ENCODE data around the gene SRMS. TPM values are rescaled to one million over a fixed set of nuclear protein-coding genes. Genes with fewer than 3 reads are reported as not detected.

SRMS gene
- total and polyA plus RNA-seq, 2 of the 13 experiments (the other 11 are each of a cell fraction or from before 2014, with no cell fraction given): not detected

GRCh38 chr20:63536241-63536977 is 11.1 kb downstream of the SRMS start (continued):
- TF ChIP-seq ZNF407 (CRISPR knock-in tag; IDR thresholded peaks at IDR 0.05; ENCODE audit: not compliant biosample characterization) (peak; percentile 60), CHD4 (IDR thresholded peaks at IDR 0.05; ENCODE audit: borderline replicate concordance, low read length) (no peak), BCL6 (CRISPR knock-in tag; IDR thresholded peaks at IDR 0.05) (no peak), MAX (IDR thresholded peaks at IDR 0.05) (no peak), POLR2AphosphoS5 (IDR thresholded peaks at IDR 0.05; ENCODE audit: low read depth, low read length) (no peak), ZNF639 (CRISPR knock-in tag; conservative IDR thresholded peaks at IDR 0.05) (no peak), NFIB (CRISPR knock-in tag; IDR thresholded peaks at IDR 0.05; ENCODE audit: borderline replicate concordance) (no peak), HHEX (CRISPR knock-in tag; IDR thresholded peaks at IDR 0.05) (no peak), ZNF589 (CRISPR knock-in tag; conservative IDR thresholded peaks at IDR 0.05) (no peak), RARA (CRISPR knock-in tag; IDR thresholded peaks at IDR 0.05) (no peak), MXD1 (CRISPR knock-in tag; IDR thresholded peaks at IDR 0.05) (peak; percentile 15; the same call in 1 of the 2 replicates), HNRNPL (IDR thresholded peaks at IDR 0.05; ENCODE audit: low read depth, low read length) (0 out of 2 replicates have a peak, but pooled peaks have one; percentile 35), ZNF782 (CRISPR knock-in tag; IDR thresholded peaks at IDR 0.05; ENCODE audit: borderline replicate concordance) (no peak), NFE2 (CRISPR knock-in tag; IDR thresholded peaks at IDR 0.05) (no peak), BRD4 (CRISPR knock-in tag; IDR thresholded peaks at IDR 0.05) (0 out of 2 replicates have a peak, but pooled peaks have one; percentile 8), TAF15 (IDR thresholded peaks at IDR 0.05; ENCODE audit: low read depth, low read length, poor library complexity, severe bottlenecking) (peak; percentile 23), ZBTB43 (CRISPR knock-in tag; conservative IDR thresholded peaks at IDR 0.05) (no peak), ZNF224 (CRISPR knock-in tag; IDR thresholded peaks at IDR 0.05) (no peak), ZSCAN12 (CRISPR knock-in tag; IDR thresholded peaks at IDR 0.05) (no peak)
